NCI-H1436 (cell line): ENCODE data around the gene CCNG2.

ENCODE experiments used
- DNase-seq: peaks from one replicate; lab custom pipeline; 2025; lab: John Stamatoyannopoulos, UW

The CCNG2 gene

DNA sequence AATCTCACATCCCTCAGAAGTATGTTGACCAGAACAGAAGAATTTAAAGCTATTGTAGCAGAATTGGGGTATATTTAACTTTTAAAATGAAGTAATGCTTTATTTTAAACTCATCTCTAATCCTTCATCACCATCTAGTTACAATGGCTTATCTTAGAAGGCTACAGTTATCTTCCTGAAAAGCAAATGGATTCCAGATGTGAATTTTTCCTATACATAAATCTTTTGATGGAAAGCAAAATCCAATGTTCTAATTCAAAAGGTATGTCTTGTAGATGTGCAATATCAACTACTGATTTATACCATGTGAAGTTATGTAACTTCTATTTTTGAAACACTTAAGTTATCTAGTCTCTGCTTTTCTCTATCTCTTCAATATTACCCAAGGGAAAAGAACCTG lies 47.6 kb downstream of the CCNG2 start:
- no peak for DNase-seq

DNA sequence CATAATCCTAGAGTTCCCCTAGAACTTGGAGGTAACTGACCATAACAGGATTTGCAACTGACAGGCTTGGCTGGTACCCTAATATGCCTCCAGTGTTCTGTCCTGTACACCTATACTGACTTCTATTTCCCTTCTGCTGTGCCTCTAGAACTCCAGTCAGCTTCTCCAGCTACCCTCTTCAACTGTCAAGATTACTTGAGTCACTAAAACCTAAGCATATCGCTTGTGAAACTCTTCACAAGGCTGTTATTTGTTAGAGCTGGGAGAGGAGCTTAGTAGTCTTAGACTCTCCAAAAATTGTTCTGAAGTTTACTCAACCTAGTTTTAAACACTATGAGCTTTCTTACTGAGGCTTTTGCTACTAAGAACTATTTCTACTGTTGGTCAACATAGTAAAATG lies 52.0 kb downstream of the CCNG2 start:
- no peak for DNase-seq

- DNase-seq: no peak
These were observed 52.9 kb downstream of the CCNG2 start for GRCh38 chr4:77209936-77210335.

DNA sequence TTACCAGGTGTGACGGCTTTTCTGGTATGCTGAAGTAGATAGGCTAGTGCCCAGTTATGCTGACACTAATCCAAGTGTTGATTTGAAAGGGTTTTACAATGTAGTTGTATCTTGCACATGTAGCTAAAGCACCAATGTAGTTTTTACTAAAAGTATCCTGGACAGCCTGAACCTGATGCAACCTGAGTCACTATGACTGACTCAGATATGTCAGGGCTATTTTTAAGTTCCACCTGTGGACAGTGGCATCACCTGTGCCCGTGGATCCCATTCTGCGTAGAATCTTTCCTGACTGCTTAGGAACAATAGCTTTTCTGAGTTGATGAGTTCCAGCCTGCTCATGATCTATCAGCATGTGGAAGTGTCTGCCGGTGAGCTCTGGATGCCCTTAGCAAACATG lies 58.1 kb downstream of the CCNG2 start:
- no peak for DNase-seq

DNA sequence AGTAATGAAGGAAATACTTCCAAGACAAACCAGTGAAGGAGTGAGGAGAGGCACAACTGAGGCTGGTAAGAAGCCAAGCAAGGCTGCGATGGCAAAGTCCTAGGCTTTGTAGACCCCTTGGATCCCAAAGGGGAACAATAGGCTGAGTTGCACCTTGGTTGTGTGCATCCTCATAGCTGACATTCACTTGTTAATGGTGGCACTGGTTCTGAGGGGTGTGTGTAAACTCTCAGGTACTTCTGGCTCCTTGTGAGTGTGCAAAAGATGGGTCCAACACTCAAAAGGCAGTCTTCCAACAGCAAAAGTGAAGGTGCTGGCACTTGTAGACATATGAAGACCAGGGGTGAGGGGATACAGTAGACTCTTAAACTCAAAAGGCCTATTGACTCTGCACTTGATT lies 60.5 kb downstream of the CCNG2 start:
- no peak for DNase-seq

- no peak for DNase-seq
These were observed 62.3 kb downstream of the CCNG2 start for GRCh38 chr4:77219266-77219665.
